Astrocyte (in vitro differentiated cells and primary cell): ENCODE results near the gene FAM53B. TPM values are rescaled to one million over a fixed set of nuclear protein-coding genes. Genes with fewer than 3 reads are reported as not detected.

Experiments used
- DNase-seq: peaks from one replicate; pipeline ENCODE4 v3.0.0-alpha.2; 2010; ENCODE audit warnings: low read depth
- FAIRE-seq: peaks from 2 replicates; lab custom pipeline; 2011; peaks lifted over from hg19 to GRCh38; lab: Jason Lieb, UNC
- H2AFZ ChIP-seq: 2 replicates; pipeline ENCODE4 v1.6.0; 2012; ENCODE audit warnings: low read depth, low read length, inconsistent platforms
- H3K27ac ChIP-seq: 2 replicates; pipeline ENCODE4 v1.5.1; 2011; ENCODE audit warnings: low read depth, low read length, inconsistent platforms
- H3K27me3 ChIP-seq: 2 replicates; pipeline ENCODE4 v1.6.0; 2011; ENCODE audit warnings: low read length, inconsistent platforms; ENCODE audit not compliant: insufficient read depth
- H3K36me3 ChIP-seq: 2 replicates; pipeline ENCODE4 v1.5.1; 2011; ENCODE audit warnings: low read length, inconsistent platforms; ENCODE audit not compliant: insufficient read depth
- H3K4me1 ChIP-seq: 2 replicates; pipeline ENCODE4 v1.5.1; 2011; ENCODE audit warnings: low read length, inconsistent platforms; ENCODE audit not compliant: insufficient read depth
- H3K4me2 ChIP-seq: 2 replicates; pipeline ENCODE4 v1.6.0; 2012; ENCODE audit warnings: low read length, inconsistent platforms
- H3K4me3 ChIP-seq: 2 replicates; pipeline ENCODE4 v1.5.1; 2011; ENCODE audit warnings: low read depth, mild to moderate bottlenecking, low read length, inconsistent platforms; ENCODE audit not compliant: insufficient read depth
- H3K79me2 ChIP-seq: 2 replicates; pipeline ENCODE4 v1.6.0; 2012; ENCODE audit warnings: mild to moderate bottlenecking, low read length, inconsistent platforms; ENCODE audit not compliant: insufficient read depth
- H3K9ac ChIP-seq: 2 replicates; pipeline ENCODE4 v1.6.0; 2012; ENCODE audit warnings: mild to moderate bottlenecking, low read length, inconsistent platforms
- H3K9me3 ChIP-seq: 2 replicates; pipeline ENCODE4 v1.5.1; 2012; ENCODE audit warnings: low read depth, mild to moderate bottlenecking, low read length, inconsistent platforms; ENCODE audit not compliant: insufficient read depth
- H4K20me1 ChIP-seq: 2 replicates; pipeline ENCODE4 v1.6.0; 2012; ENCODE audit warnings: low read length, inconsistent platforms; ENCODE audit not compliant: insufficient read depth
- H3K27ac Mint-ChIP-seq: one replicate; pipeline ENCODE4 v1.8.0; 2021; ENCODE audit warnings: mild to moderate bottlenecking, mixed read lengths; ENCODE audit not compliant: unreplicated experiment
- H3K27me3 Mint-ChIP-seq: one replicate; pipeline ENCODE4 v1.8.0; 2021; ENCODE audit warnings: low read depth, mixed read lengths; ENCODE audit not compliant: unreplicated experiment
- H3K36me3 Mint-ChIP-seq: one replicate; pipeline ENCODE4 v1.8.0; 2021; ENCODE audit warnings: low read depth, mixed read lengths; ENCODE audit not compliant: unreplicated experiment
- H3K4me1 Mint-ChIP-seq: one replicate; pipeline ENCODE4 v1.8.0; 2021; ENCODE audit warnings: low read depth, mixed read lengths; ENCODE audit not compliant: unreplicated experiment
- H3K4me3 Mint-ChIP-seq: one replicate; pipeline ENCODE4 v1.8.0; 2021; ENCODE audit warnings: mild to moderate bottlenecking, moderate library complexity, mixed read lengths; ENCODE audit not compliant: unreplicated experiment
- H3K9me3 Mint-ChIP-seq: one replicate; pipeline ENCODE4 v1.8.0; 2021; ENCODE audit warnings: mild to moderate bottlenecking, mixed read lengths; ENCODE audit not compliant: unreplicated experiment
- CTCF ChIP-seq: IDR thresholded peaks from 2 replicates; pipeline ENCODE4 v1.5.1; 2011; ENCODE audit warnings: low read depth, mild to moderate bottlenecking, inconsistent platforms, low read length, moderate library complexity; ENCODE audit not compliant: insufficient read depth
- EZH2 ChIP-seq: IDR thresholded peaks from 2 replicates; pipeline ENCODE4 v1.6.1; 2012; ENCODE audit warnings: mild to moderate bottlenecking, low read length, inconsistent platforms; ENCODE audit not compliant: insufficient read depth
- total RNA-seq: library from RNA; stranded (reverse); gene quantifications from 2 replicates; pipeline ENCODE4 v1.2.1, GENCODE V29; 2021

FAM53B gene
- total RNA-seq, 1 donor from 2014 or later = 12.9 TPM

DNA sequence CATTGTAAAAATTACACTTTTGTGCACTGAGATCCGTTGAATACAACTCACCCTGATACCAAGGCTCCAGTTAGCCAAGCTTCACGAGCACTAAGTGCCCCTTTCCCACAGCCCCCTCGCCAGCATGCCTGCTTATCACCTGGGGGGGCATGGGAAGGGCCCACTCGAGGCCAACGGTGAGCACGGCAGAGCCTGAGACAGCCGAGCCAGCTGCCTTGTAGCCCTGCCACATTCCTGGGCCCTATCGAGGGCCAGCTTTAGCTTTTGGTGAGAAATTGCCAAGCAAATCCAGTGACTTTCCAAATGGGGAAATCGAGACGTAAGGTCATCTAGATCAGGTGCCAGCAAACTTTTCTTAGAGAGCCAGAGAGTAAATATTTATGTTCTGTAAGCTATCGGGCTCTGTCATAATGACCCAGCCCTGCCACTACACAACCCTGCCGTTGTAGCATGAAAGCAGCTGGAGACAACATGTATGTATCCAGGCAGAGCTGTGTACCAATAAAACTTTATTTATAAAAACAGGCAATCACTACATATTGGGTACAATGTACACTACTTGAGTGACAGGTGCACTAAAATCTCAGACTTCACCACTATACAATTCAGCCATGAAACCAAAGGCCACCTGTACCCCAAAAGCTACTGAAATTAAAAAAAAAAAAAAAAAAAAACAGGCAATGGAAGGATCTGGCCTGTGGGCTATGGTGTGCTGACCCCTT lies 83.6 kb downstream of the FAM53B start:
- no peaks in the 10 kb centered on the region for H3K27me3 ChIP-seq

DNA sequence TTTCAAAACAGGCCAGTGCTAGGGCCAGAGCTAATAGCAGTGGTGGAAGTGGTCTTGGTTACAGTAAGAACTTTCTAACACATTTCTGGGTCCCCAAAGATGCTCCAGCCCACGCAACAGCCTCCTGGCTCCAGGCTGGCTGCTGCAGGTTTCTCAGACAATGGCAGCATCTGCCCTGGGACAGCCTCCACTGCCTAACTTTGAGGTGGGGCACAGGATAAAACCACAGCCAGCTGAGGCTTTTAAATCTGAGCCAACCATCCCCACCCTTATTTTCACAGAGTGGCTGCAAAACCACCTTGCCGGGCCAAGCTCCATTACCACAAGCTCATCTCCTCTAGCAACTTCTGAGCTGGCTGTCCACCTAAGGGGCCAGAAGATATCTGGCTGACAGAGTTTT lies 84.8 kb downstream of the FAM53B start:
- Histone ChIP-seq H3K4me2 (no peak overlapping the region), H4K20me1 (peaks cover 40% of the 10 kb centered on the region), H3K27ac (no peak overlapping the region), H3K4me3 (no peak overlapping the region), H3K9me3 (no peaks in the 10 kb centered on the region), H3K27me3 (no peaks in the 10 kb centered on the region), H3K79me2 (peaks cover 2% of the 10 kb centered on the region), H3K36me3 (no peaks in the 10 kb centered on the region), H3K9ac (no peak overlapping the region), H2AFZ (no peak overlapping the region), H3K4me1 (no peaks in the 10 kb centered on the region)
- no peak for TF ChIP-seq EZH2
- TF ChIP-seq CTCF = no peak
- Mint-ChIP-seq H3K27me3 (no peaks in the 10 kb centered on the region), H3K4me1 (peaks cover 10% of the 10 kb centered on the region), H3K4me3 (no peak overlapping the region), H3K27ac (no peak overlapping the region), H3K36me3 (peaks cover 7% of the 10 kb centered on the region), H3K9me3 (peaks cover 2% of the 10 kb centered on the region)
- DNase-seq = no peak
- FAIRE-seq = no peak

More for the DNA sequence above, 83.6 kb downstream of the FAM53B start:
- no peak overlapping the region for H3K27ac ChIP-seq
- H3K9me3 Mint-ChIP-seq = peaks cover 2% of the 10 kb centered on the region
- H3K4me3 Mint-ChIP-seq = no peak overlapping the region
- TF ChIP-seq CTCF = no peak
- TF ChIP-seq EZH2 = no peak
- FAIRE-seq (no peak), DNase-seq (no peak)
- no peak overlapping the region for H3K9ac ChIP-seq
- no peaks in the 10 kb centered on the region for H3K36me3 ChIP-seq
- H3K4me2 ChIP-seq = no peak overlapping the region
- H3K36me3 Mint-ChIP-seq = peaks cover 3% of the 10 kb centered on the region
- peaks cover 2% of the 10 kb centered on the region for H3K79me2 ChIP-seq
- no peak overlapping the region for H2AFZ ChIP-seq
- no peak overlapping the region for H3K4me3 ChIP-seq
- peaks cover 10% of the 10 kb centered on the region for H3K4me1 Mint-ChIP-seq
- no peaks in the 10 kb centered on the region for H3K4me1 ChIP-seq
- H3K27me3 Mint-ChIP-seq = no peaks in the 10 kb centered on the region
- no peak overlapping the region for H3K27ac Mint-ChIP-seq
- H3K9me3 ChIP-seq = no peaks in the 10 kb centered on the region
- H4K20me1 ChIP-seq = peaks cover 51% of the 10 kb centered on the region

DNA sequence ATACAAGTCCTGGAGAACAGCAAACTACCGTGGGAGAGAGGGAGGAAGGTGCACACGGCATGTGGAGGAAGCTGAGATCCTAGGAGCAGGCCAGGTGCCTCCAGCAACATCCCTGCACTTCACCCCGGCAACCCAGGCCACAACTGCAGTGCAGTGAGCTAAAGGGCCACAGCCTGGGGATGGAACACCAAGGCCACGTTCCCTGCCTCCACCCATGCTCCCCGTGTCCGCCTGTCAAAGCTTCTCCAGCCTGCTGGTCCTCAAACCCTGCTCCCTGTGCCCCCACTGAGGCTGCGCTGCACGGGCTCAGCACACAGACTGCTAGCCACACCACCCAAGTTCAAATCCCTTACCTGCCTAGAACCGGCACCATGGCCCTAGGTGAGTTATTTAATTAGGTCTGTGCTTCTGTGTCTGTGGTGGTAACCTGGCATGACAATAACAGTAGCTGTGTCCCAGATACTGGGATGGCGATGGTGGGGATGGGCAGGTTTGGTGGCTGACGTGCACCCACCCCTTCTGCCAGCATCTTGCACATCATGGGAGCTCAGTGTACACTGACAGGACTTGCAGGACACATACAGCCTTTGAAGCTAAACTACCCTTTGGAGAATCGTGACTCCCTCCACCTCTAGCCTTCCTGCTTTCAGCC lies 85.5 kb downstream of the FAM53B start:
- no peak overlapping the region for H2AFZ ChIP-seq
- H3K4me1 ChIP-seq = no peaks in the 10 kb centered on the region
- H3K27ac ChIP-seq = no peak overlapping the region
- peaks cover 2% of the 10 kb centered on the region for H3K9me3 Mint-ChIP-seq
- H3K4me3 Mint-ChIP-seq = no peak overlapping the region
- FAIRE-seq (no peak), DNase-seq (no peak)
- peaks cover 34% of the 10 kb centered on the region for H4K20me1 ChIP-seq
- H3K4me2 ChIP-seq = no peak overlapping the region
- peaks cover 2% of the 10 kb centered on the region for H3K79me2 ChIP-seq
- no peak overlapping the region for H3K9ac ChIP-seq
- peaks cover 10% of the 10 kb centered on the region for H3K4me1 Mint-ChIP-seq
- H3K36me3 ChIP-seq = no peaks in the 10 kb centered on the region
- H3K27ac Mint-ChIP-seq = peak overlapping the region; percentile 5
- peaks cover 7% of the 10 kb centered on the region for H3K36me3 Mint-ChIP-seq
- no peak for TF ChIP-seq CTCF
- TF ChIP-seq EZH2 = no peak
- no peaks in the 10 kb centered on the region for H3K27me3 ChIP-seq
- no peaks in the 10 kb centered on the region for H3K27me3 Mint-ChIP-seq
- no peaks in the 10 kb centered on the region for H3K9me3 ChIP-seq
- H3K4me3 ChIP-seq = no peak overlapping the region
